Activated gamma-delta T cell treated with anti-CD3 and anti-CD28 coated beads, Interleukin-2, amount 50 U/mL, for 16 hours (primary cell): ENCODE results near the gene DNAJB8.
A peak's percentile ranks its signal among the peaks of the same experiment; 100 is the strongest.

Experiments used
- DNase-seq: peaks from one replicate; pipeline ENCODE4 v3.0.0-alpha.2; 2020; ENCODE audit warnings: low read depth

DNAJB8 gene

DNA sequence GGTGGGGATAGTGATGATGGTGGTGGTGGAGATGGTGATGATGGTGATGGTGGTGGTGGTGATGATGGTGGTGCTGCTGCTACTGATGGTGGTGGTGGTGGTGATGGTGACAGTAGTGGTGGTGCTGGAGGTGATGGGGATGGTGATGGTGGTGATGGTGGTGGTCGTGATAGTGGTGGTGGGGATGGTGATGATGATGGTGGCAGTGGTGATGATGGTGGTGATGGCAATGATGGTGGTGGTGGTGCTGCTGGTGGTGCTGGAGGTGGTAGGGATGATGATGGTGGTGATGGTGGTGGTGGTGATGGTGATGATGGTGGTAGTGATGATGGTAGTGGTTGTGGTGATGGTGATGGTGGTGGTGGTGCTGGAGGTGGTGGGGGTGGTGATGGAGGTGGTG, 21.3 kb downstream of the DNAJB8 start:
- no peak for DNase-seq

DNA sequence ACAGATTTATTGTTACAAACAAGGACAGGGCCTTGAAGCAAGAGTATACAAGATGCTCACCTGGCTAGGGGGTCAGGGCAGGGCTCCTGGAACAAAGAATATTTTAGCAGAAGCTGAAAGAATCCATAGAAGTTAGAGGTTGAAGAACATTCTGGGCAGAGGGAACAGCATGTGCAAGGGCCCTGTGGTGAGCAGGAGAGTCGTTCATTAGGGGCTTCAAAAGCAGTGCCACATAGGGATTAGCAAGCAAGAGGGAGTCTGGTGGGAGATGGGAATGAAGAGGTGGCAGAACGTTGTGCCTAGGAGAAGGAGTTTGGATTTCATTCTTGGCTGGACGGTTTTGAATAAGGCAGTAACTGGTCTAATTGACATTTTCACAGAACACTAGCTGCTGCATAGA, 22.9 kb downstream of the DNAJB8 start:
- DNase-seq: no peak

DNA sequence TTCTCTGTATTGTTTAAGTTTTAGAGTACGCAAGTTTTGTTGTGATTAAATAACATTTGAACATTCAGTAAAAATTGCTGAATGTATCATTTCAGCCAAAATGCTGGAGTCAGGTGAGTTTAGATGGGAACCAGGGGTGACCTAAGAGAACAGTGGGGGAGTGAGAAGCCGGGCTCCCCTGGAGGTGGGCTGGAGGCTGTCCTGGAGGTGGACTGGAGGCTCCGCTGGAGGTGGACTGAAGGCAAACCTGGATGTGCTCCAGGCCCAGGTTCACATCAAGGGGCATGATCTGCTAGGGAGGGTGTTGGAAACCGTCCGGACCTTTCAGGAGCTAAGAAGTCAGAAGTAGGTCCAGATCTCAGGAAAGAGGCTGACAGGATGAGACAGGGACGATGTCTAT, 23.7 kb downstream of the DNAJB8 start:
- DNase-seq: no peak

DNA sequence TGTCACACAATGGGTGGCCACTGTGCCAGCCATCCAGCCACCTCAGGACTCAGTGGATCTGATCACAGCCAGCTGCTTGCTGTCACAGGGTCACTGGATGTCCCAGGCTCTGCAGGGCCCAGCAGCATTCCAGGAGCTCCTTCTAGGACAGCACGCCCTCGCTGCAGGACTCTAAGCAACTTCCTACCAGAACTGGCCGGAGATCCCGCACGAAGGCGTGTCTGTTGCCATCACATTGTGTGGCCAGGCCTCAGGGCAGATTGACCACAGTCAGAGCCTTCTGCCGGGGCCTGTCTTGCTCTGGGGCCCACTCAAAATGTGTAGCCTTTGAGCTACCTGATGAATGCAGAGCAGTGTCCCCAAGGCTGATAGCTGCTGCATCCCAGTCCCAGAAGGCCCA, 24.6 kb downstream of the DNAJB8 start:
- no peak for DNase-seq

DNA sequence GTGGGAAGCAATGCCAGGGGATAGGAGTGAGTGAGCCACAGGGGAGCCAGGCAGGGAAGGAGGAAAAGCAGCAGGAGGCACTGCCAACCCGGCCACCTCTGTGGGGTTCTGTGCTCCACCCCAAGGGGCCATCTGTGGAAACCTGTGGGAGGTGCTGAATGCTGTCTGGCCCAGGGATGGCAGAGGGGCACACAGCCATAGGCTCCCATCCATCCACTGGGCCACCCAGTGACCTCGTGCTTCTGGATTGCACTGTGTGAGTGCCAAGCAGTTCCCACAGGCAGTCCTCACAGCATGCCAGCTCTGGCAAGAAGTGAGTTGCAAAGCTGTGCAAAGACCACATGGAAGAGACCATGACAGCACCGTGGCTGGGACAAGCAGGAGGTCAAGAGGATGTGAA, 27.5 kb downstream of the DNAJB8 start:
- no peak for DNase-seq

DNA sequence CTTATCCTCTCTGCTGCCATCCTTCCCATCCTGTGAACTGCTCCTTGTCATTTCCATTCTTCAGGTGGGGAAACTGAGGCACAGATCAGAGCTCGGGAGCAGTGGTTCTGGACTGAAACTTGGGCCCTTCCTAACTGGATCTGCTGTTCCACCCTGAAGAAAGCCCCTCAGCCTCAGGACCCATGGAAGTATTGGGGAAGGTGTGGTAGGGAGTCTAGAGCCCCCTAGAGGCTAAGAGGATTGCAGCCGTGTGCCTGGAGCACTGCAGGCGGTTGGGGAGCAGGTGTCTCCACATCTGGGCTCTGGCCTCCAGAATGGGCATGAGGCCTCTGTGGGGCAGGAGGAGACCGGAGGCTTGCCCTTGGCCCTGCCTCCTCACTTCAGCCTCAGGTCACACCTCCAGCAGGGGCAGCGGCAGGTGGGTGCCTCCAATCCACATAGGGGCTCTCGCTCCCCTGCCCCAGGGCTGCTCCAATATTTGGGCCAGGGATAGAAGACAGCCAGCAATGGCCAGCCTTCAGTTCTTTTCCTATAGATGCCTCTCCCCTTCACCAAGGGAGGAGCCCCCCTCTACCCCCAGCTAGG, 28.1 kb downstream of the DNAJB8 start:
- no peak for DNase-seq

DNA sequence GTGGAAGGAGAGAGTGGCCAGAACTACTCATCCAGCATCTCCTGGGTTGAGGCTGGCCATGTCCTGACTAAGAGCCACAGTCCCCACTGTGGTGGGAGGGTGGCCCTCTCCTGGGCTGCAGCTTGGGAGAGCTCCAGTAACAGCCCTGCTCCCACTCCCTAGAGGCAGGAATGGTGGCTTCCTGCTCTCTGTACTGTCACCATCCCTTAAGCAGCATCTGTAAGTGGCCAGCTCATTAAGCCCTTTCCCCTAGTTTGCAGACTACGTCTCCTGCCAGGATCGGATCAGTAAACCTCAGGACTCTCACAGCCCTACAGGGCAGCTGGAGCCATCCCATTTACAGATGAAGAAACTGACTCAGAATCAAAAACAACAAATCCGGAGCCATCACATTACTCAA, 30.5 kb downstream of the DNAJB8 start:
- no peak for DNase-seq

DNA sequence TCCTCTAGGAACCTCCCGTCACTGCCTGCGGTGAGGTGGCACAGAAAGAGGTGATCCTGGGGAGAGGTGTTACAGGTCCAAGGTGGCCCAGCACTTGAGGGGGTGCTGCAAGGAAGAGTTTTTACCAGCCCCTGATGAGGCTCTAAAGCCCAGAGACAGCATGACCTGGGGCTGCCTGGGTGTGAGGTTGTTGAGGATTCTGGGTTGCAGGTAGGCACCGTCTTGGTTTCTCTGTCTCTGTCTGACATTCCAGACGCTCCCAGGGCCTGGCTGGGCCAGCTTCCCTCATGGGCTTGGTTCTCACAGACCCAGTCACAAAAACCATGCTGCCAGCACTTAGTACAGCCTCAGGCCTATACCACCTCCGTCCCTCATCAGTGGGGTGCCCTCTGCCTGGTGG, 31.1 kb downstream of the DNAJB8 start:
- no peak for DNase-seq

DNA sequence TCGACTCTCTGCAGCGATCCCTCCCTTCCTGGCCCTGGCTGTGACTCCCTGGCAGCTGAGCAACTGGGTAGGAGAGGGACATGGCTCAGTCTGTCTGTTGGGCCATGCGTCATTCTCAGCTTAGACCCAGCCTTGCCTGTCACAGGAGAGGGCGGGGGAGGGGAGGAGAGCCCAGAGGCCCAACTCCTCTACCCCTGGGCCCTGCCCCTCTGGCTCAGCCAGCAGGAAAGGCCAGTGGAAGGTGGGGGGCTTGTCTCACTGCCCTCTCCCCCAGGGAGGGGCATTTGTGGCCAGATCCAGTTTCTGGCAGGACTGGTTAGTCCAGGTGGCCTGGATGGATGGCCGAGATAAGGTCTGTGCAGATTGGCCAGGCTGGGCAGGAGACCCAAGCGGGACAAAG, 31.6 kb downstream of the DNAJB8 start:
- no peak for DNase-seq

DNA sequence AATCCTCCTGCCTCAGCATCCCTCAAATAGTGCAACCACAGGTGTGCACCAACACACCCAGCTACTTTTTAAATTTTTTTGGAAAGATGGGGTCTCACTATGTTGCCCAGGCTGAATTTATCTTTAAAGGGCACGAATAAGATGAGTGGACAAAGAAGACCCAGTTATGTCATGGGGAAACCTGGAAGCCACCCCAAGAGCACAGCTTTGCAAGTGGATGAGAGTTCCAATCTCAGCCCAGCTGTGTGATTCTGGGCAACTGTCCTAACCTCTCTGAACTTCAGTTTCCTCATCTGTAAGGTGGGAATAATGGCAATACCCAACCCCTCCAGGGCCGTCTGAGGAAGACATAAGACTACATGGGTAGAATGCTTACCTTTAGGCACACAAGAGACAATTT, 32.2 kb downstream of the DNAJB8 start:
- DNase-seq: no peak

DNA sequence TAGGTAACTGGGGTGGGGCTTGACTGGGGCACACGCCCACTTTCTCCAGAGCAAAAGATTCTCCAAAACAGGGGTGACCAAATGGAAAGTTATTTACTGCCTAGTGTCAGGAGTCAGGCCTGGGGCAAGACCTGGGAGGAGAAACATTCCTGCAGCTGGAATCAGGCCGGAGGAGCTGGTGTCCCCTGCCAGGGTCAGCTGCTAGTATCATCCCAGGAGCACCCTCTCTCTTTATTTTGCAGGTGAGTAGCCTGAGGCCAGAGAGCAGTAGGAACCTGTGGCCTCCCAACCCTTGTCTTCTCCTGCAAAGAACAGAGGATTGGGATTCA, 32.9 kb downstream of the DNAJB8 start:
- DNase-seq: no peak

DNA sequence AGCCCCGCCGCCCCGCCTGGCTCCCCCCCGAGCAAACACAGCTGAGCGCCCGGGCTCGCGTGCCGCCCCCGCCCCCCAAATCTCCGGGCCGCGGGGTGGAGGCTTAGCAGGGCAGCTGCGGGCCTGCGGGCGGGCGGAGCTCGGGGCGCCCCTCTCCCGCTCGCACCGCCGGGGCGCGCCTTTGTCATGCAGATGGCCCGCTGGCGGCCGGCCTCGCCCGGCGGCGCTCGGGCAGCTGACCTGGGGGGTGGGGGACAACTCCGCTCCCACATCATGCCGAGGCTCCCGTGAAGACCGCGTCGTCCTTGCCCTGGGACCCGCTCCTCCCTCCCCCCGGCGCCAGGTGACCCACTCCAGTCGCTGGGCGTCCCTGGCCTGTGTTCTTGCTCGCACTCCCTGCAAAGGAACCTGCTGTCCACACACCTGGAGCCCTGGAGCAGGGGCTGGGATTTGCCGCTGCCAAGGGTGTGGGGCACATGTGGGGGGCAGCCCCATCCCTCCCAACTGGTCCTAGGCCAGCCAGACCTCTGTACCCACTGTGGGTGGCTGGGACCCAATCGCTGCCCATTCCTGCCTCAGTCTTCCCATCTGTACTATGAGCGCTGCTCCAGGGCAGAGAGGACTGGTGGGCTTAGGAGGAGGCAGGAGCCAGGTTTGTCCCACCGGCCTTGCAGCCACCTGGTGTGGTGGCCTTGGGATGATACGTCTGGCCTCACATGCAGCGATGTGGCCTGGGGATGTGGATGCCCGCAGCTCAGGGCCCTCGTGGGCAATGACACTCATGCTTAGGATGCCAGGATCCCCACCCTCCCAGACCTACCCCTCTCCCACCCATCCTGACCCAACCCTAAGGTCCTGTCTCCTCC, 33.5 kb downstream of the DNAJB8 start:
- no peak for DNase-seq

DNA sequence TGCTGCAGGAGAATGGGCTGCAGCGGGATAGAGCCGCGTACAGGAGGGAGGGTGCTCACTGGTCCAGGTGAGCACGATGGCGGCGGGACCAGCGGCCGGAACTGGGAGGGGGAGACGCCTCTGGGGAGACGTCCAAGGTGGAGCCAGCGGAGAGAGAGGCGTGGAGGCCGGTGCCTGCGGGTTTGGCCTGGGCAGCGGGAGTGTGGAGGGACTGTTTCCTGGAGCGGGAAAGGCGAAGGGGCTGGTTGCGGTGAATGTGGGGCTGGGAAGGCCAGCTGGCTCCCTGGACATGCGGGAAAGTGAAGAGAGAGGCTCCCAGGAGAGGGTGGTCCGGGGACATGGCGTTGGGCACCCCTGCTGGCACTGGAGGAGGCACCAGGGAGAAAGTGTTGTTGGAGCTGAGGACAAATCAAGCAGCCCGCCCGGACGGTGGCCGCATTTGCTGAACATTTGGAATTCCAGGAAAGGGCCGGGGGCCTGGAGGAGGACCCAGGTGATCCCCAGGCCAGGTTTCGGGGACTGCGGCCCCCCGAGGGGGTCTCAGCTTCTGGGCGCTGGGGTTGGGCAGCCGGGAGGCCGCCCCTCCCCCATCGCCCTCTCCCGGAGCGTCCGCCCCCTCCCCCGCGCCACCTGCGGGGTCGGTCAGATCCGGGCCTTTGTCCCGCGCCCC, 34.3 kb downstream of the DNAJB8 start:
- no peak for DNase-seq

DNA sequence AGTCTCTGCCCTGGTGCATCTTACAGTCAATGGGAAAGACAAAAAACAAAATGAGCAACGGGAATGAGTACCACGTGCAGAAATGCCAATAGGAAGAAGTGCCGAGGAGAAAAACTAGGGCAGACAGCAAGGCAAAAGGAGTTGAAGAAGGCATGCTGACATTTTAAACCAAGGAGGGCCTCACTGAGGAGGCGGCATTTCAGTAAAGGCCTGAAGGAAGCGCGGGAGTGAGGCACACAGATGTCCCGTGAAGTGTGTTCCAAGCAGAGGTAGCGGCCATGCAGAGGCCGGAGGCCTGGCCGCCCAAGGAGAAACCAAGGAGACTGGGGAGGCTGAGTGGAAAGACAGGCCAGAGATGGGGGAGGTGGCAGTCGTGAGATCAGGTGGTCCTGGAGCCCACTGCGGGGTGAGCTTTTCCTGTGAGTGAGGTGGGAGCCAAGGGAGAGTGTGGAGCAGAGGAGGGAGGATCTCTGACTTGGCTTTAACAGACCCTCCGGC, 34.8 kb downstream of the DNAJB8 start:
- no peak for DNase-seq

DNA sequence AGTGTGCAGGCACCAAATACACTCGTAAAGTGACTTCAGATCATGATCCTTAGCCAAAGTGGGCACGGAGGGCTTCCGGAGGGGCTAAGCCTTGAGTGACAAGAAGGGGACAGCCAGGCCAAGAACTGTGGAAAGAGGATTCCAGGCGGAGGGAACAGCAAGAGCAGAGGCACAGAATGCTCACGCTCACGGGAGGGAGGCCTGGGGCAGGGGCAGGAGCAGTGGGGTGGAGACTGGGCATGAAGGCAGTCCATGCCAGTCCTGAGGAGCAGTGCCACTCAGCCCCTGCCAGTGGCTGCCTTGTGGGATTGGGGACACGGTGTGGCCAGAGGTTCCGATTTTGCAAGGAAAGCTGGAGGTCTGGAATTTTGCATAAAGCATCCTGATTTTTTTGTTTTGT, 36.0 kb downstream of the DNAJB8 start:
- DNase-seq: no peak

DNA sequence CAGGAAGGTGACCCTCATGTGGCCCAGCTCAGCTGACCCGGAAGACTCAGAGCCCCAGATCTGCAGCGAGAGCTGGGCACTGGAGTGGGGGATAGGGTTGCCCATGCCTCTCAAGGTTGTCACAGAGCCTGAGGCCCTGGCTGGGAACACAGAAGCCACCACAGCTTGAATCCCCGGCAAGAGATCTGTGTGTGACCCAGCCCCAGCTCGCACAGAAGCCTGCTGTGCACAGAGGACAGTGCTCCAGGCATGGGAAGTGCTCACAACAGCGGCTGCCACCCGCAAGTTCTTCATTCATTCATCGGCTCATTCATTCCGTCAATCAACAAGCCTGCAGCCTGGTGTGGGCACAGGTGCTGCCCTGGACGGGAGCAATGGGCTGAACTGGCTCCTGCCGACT, 36.4 kb downstream of the DNAJB8 start:
- DNase-seq: no peak

DNA sequence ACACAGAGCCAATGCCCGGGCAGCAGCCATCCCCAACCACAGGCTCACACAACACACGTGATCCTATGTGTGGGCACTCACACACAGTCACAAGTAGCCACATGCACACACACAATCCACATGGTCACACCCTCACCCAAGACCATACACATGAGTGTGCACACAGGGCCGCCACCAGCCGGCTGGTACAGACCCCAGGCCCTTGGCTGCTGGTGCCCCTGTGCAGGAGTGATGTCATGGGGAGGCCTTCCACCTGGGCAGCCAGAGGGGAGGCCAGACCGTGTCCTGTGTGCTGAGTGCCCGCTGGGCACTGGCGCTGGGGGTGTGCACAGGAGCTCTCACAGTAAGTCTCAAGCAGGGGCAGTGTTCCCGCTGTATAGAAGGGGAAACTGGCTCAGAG, 36.9 kb downstream of the DNAJB8 start:
- DNase-seq: no peak

DNA sequence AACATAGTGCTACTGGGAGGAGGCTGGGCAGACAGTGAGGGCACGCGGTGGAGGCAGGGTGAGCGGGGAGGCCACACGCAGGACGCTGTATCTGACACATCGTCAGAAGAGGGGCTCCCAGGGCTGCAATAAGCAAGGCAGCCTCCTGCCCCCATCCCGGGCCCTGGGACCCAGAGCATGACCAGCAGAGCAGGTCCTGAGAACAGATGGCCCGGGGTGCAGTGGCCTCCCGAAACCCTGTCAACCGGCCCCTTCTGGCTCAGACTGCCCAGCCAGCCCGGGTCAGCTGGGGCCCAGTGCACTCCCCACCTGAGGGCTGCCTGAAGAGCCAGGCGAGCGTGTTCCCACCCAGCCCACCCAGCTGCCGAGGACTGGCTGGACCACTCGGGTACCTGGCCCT, 37.4 kb downstream of the DNAJB8 start:
- no peak for DNase-seq

DNA sequence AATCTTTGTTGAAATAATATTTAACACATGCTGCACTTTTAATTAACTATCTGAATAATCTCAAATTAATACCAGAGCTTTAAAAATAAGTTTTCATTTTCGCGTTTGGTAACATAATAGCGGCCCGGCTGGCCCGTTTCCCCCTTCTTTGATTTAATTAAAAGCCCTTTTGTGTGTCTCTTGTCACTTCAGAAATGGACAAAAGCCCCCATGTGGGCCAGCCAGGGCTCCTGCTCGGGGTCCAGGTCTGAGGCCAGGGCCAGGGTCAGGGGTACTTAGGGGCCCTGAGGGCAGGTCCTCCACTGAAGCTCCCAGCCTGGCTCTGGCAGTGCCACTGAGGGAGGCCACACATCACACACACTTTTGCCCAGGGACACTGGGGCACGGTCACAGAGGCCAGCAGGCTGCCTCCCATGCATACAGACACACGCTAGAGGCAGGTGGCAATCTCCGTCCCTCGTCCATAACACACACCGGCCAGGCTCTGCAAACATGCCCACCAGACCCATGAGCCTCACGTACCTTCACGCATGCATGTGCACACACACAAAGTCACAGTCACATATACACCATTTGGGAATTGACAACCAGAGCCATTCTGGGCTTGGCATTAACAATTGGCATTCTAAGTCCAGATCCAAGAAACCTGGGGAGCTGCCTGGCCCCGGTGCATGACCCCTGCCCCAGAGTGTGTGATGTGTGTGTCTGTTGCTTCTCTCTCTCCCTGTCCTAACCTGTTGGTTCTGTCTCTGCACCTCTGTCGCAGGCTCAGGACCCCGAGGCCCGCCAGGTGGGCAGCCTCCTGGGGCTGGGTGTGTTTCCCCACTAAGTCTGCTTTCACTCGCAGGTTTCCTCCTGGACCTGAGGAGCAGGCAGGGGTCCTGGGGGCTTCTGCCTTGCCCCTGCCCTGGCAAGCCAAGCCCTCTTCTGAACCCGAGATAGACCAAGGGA, 38.5 kb downstream of the DNAJB8 start:
- no peak for DNase-seq

DNA sequence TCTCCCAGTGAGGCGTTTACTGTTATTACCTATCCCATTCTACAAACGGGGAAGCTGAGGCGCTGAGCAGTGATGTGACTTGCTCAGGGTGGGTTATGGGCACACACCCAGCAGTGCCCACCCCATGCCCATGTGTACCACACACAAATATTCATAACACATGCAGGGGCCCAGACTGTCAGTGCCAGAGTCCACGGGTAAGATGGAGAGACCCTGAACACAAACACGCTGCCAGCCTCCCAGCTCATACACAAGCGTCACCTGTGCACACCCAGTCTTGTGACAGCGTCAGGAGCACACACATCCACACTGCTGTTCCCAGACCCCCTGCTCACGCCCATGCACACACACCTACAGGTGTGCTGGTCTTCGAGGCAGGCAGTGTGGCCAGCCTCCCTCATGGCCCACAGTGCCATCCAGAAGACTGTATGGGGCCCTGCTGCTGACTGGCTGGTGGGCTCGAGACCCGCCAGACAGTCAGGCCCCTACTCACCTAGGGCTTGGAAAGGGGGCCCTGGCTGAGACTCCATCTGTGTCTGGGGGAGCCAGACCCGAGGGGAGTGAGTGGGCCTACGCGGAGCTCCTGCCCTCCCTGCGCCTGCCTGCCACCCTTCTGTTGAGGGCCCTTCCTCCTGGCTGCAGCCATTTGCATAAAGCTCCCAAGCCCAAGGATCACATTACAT, 39.4 kb downstream of the DNAJB8 start:
- DNase-seq: no peak

DNA sequence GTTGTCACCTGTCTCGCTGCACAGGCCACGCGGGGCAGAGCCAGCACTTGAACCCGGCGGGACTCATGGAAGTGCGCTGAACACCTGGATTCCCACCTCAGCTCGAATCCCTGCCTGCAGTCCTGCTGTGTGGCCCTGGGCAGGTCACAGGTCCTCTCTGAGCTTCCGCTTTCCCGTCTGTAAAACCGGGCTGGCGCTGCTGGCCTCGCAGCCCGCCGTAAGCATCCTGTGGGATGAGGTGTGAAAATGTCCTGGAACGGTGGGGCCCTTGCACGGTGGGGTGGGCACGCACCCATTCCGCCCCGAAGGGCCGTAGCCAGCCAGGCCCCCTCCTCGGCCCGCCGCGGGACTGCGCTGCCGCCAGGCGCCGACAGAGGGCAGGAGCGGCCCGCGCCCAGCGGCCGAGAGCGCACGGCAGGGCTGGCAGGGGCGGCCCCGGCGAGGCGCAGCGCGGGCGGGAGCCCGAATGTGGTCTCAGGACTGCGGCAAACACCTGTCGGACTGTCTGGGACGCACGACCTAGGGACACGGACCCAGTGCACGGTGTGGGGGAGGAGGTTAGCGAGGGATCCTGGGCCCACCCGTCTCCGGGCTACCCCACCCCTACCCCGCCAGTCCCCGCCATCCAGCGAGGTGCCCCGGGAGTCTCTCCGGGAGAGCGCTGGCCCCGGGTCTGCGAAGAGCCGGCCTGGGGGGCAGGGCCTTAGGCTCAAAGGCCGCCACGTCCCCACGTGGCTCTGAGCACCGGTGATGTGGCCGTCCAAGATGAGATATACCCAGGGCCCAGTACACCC, 40.4 kb downstream of the DNAJB8 start:
- peak; percentile 25 for DNase-seq
